ENCODE measurements around the gene MIF. TPM values are rescaled to one million over a fixed set of nuclear protein-coding genes. Genes with fewer than 3 reads are reported as not detected.

MIF gene
- total and polyA plus RNA-seq, 7 donors = 110 to 277 (median 131) TPM

DNA sequence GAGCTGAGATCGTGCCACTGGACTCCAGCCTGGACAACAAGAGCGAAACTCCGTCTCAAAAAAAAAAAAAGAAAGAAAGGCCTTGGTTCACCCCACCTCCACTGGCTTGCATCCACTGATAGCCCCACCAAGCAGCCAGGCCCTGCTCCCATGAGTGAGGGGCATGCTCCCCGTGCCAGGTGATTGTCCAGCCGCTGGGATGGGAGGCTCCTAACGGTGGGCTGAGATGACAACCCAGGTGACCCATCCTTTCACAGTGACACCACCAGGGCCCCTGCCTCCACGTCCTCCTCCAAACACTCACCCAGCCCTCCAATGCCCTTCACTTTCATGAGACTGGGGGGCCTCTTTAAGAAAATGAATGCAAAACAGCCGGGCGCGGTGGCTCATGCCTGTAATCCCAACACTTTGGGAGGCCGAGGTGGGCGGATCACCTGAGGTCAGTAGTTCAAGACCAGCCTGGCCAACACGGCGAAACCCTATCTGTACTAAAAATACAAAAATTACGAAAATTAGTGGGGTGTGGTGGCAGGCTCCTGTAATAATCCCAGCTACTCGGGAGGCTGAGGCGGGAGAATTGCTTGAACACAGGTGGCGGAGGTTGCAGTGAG is 46.8 kb upstream of the MIF start:
- no peaks in the 10 kb centered on the region for H3K27me3 ChIP-seq (ENCODE audit: insufficient read depth in 3 of 3, low read length in 2 of 3)
- no peaks in the 10 kb centered on the region for H3K9me3 ChIP-seq
- 81 to 88% (median 83%) methylated on average over 18 of the region's 18 CpGs for WGBS, 3 donors
- H3K27ac ChIP-seq = peak overlapping the region; percentile 77
- H3K4me1 ChIP-seq = peaks cover 40% of the 10 kb centered on the region
- no peak for TF ChIP-seq CTCF (IDR thresholded peaks at IDR 0.05)
- no peaks in the 10 kb centered on the region for H3K36me3 ChIP-seq (ENCODE audit: insufficient read depth in 1 of 2, low read depth in 1 of 2)
- ATAC-seq (no peak), DNase-seq (peak in 1 of 2 donors; percentile 51)
- intact Hi-C loops (cut with DNase I) = loop anchor here (5.0 kb wide), 5 partner anchors 60 to 305 kb away; partner anchors contain the start of genes CHCHD10 (in 1 of the 2) and SMARCB1 (in 1 of the 2)
- H3K4me3 ChIP-seq = no peak overlapping the region

DNA sequence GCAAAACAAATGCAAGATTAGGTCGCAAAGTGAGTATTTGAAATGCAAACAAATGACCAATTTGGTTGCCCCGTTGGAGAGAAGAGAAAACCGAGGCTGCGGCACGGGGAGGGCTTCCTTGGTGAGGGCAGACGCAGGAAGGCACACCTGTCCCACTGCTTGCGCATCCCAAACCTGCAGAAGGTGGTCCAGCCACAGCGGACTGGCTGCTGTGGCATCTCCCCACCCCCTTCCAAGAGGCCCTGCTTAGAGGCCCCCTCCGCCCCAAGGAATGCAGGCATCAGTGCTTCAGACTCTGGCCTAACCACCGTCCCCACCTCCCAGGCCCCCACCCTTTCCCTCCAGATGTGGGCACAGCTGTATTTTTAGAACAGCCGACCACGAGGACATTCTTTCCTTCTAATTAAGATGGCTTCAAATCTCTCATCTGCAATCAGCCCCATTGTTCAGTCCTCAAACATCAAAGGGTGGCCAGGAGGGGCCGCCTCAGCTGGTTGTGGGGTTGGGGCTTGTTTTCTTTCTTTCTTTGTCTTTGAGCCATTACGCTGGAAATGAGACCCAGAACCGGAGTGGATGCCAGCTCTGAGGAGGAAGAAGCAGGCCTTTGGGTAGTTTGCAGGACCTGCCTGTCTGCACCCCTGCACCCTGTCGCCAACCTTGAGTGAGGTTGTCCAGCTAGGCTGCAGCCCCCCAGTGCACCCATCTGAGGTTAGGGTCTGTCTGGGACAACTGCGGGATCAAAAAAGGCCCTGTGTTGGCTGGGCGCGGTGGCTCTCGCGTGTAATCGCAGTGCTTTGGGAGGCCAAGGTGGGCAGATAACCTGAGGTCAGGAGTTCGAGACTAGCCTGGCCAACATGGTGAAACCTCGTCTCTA is 46.0 kb upstream of the MIF start:
- H3K4me1 ChIP-seq = peaks cover 40% of the 10 kb centered on the region
- DNase-seq = peak in 1 of 2 donors; percentile 43
- TF ChIP-seq CTCF (IDR thresholded peaks at IDR 0.05) = no peak

GRCh38 chr22:23849009-23850006 is 44.9 kb upstream of the MIF start:
- peak; percentile 87 to 92 for DNase-seq

More for the DNA sequence above, 46.0 kb upstream of the MIF start:
- Histone ChIP-seq H3K36me3 (ENCODE audit: insufficient read depth in 1 of 2, low read depth in 1 of 2) (no peaks in the 10 kb centered on the region), H3K27ac (no peak overlapping the region), H3K27me3 (ENCODE audit: insufficient read depth in 3 of 3, low read length in 2 of 3) (no peaks in the 10 kb centered on the region), H3K4me3 (no peak overlapping the region), H3K9me3 (no peaks in the 10 kb centered on the region)
- 86 to 88% (median 87%) methylated on average over 24 of the region's 24 CpGs for WGBS, 3 donors
- intact Hi-C loops (cut with DNase I) = loop anchor here (1.0 to 5.0 kb wide), 6 partner anchors 61 to 306 kb away; partner anchors contain the start of genes CHCHD10 (in 1 of the 2) and SMARCB1 (in 1 of the 2)
- ATAC-seq = no peak

More at GRCh38 chr22:23849009-23850006, 44.9 kb upstream of the MIF start:
- H3K9me3 ChIP-seq = no peaks in the 10 kb centered on the region
- H3K36me3 ChIP-seq (ENCODE audit: insufficient read depth in 1 of 2, low read depth in 1 of 2) = no peaks in the 10 kb centered on the region
- WGBS, 3 donors = 20 to 30% (median 23%) methylated on average over 42 to 62 of the region's 62 CpGs
- TF ChIP-seq CTCF (IDR thresholded peaks at IDR 0.05) = peak; percentile 97
- peak overlapping the region; percentile 46 for H3K4me3 ChIP-seq
- intact Hi-C loops (cut with DNase I) = loop anchor here (5.0 kb wide), 5 partner anchors 62 to 307 kb away; partner anchors contain the start of genes CHCHD10 (in 1 of the 2) and SMARCB1 (in 1 of the 2)
- H3K4me1 ChIP-seq = peaks cover 35% of the 10 kb centered on the region
- H3K27ac ChIP-seq = no peak overlapping the region
- no peaks in the 10 kb centered on the region for H3K27me3 ChIP-seq (ENCODE audit: insufficient read depth in 3 of 3, low read length in 2 of 3)
- ATAC-seq = peak; percentile 63 to 84 (median 68)

Measured in psoas muscle (tissue), 8 donors.